Fibroblast of the aortic adventitia (primary cell): Measurements from ENCODE around the gene ZC2HC1B. TPM values are rescaled to one million over a fixed set of nuclear protein-coding genes. Genes with fewer than 3 reads are reported as not detected.
"Not testable (repeated sequence)": the region's sequence is repeated elsewhere in the genome, so short reads cannot be mapped to it uniquely, and the experiment has no call there.

Experiments used
- DNase-seq: peaks from one replicate; pipeline ENCODE4 v3.0.0-alpha.2; 2010; ENCODE audit warnings: low read depth
- H3K4me3 ChIP-seq: 2 replicates; pipeline ENCODE4 v1.5.1; 2011; ENCODE audit warnings: low read depth, mild to moderate bottlenecking, control low read depth, low read length, moderate library complexity
- CTCF ChIP-seq: IDR thresholded peaks from 2 replicates; pipeline ENCODE4 v1.5.1; 2011; ENCODE audit warnings: mild to moderate bottlenecking, low read length, control low read depth, inconsistent platforms; ENCODE audit not compliant: insufficient read depth
- total RNA-seq: library from RNA; depleted of rRNA; stranded (reverse); fragments of >200 nt; gene quantifications from 2 replicates; pipeline ENCODE4 v1.2.3, GENCODE V29; 2012; ENCODE audit warnings: low replicate concordance

ZC2HC1B gene
- total RNA-seq, 1 donor: not detected

- no peak for TF ChIP-seq CTCF
- H3K4me3 ChIP-seq: no peak overlapping the region
- no peak for DNase-seq
These were observed 46.8 kb downstream of the ZC2HC1B start for GRCh38 chr6:143911028-143911427.

- H3K4me3 ChIP-seq: no peak overlapping the region
- no peak for TF ChIP-seq CTCF
- DNase-seq: no peak
These were observed 48.4 kb downstream of the ZC2HC1B start for GRCh38 chr6:143912671-143913070.

GRCh38 chr6:143917026-143917425 lies 52.8 kb downstream of the ZC2HC1B start:
- not testable (repeated sequence) for DNase-seq, H3K4me3 ChIP-seq

- no peak for DNase-seq
- H3K4me3 ChIP-seq: no peak overlapping the region
- TF ChIP-seq CTCF: no peak
These were observed 64.6 kb downstream of the ZC2HC1B start for GRCh38 chr6:143928853-143929252.

- no peak for DNase-seq
- H3K4me3 ChIP-seq: no peak overlapping the region
- no peak for TF ChIP-seq CTCF
These were observed 65.7 kb downstream of the ZC2HC1B start for GRCh38 chr6:143929975-143930374.

DNA sequence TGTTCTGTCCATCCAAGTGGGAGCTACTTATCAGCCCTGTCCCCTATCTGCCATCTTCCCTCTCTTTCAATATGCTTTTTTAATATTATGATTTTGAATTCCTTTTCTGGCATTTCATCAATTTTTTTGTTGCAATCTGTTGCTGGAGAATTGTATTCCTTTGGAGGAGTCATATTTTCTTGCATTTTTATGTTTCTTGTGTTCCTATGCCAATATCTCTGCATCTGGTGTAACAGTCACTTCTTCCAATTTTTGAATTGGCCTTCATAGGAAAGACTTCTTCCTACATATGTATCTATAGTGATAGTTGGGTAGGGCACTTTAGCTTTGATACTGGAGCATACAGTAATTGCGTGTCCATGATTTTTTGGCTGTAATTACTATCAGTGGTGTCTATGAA lies 70.1 kb downstream of the ZC2HC1B start:
- DNase-seq: no peak
- TF ChIP-seq CTCF: no peak
- no peak overlapping the region for H3K4me3 ChIP-seq

DNA sequence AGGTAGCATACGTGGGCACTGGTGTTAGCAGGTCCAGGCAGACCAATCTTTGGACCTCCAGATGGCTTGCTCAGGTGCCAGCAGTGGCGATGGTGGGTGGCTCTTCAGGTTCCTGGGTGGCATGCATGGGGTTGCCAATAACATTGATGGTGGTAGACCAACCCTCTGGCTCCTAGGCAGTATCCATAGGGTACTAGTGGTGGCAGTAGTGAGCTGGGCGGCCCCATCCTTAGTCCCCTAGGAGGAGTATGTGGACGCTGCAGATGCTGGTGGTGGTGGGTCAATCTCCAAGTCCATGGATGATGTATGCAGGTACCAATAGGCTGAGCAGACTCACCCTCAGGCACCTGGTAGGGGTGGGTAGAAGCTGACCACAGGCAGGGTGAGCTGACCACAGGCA lies 70.6 kb downstream of the ZC2HC1B start:
- no peak overlapping the region for H3K4me3 ChIP-seq
- no peak for TF ChIP-seq CTCF
- no peak for DNase-seq
